Non-pigmented ciliary epithelial cell (primary cell): Measurements from ENCODE around the gene CCN6.

ENCODE experiments used
- DNase-seq: peaks from one replicate; pipeline ENCODE4 v3.0.0-alpha.2; 2010; ENCODE audit warnings: low read depth

The CCN6 gene

DNA sequence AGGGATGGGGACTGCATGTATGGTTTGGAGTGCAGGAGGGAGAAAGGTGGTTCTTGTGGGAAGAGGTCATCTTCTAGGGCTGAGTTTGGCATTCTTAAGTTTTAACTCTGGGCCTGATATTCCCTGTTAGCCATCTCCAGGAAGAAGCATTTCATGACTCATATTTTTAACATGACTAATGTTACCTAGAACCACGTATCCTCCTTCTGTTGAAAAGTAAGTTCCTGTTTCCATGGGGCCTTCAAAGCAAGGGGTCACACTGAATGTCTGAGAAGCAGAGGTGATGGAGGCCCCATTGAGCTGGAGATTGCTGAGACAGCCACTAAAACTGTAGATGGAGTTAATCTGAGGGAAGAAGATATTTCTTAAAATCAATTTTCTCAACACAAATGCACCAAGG lies 63.6 kb downstream of the CCN6 start:
- no peak for DNase-seq

DNA sequence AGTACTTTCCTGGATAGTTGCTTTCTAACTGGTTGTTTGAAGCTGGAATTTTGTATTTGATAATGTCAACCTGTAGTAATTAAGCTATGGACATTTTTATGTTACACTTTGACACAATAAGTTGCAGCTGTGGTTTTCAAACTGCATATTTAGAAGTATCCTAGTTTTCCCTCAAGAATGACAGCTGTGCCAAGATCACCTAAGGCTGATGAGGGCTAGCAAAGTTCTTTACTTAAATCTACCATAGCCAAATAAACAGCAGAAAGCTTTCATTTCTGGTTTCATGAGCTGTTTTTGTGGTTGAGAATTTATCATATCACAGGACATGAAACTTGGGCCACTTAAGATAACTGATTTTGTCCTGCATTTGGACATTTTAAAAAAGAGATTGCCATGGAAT lies 64.1 kb downstream of the CCN6 start:
- no peak for DNase-seq
